Measurements from ENCODE around the gene ITFG1. TPM values are rescaled to one million over a fixed set of nuclear protein-coding genes. Genes with fewer than 3 reads are reported as not detected.

Gene ITFG1
- total and polyA plus RNA-seq, 2 of the 8 experiments (the other 6 are each of a cell fraction or from before 2014, with no cell fraction given) = 13.8 to 22.2 TPM

DNA sequence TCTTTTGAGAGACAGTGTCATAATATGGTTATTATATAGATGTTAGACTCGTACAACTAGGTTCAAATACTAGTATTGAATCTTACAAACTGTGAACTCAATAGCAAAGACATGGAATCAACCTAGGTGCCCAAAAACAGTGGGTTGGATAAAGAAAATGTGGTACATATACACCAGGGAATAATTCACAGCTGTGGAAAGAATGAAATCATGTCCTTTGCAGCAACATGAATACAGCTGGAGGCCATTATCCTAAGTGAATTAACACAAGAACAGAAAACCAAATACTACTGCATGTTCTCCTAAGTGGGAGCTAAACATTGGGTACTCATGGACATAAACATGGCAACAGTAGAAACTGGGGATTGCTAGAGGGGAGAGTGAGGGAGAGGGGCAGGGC, 8.4 kb upstream of the ITFG1 start:
- Histone ChIP-seq H4K5ac (ENCODE audit: insufficient read length, low read depth, low read length) (no peak overlapping the region), H3K4me2 (ENCODE audit: insufficient read depth in 1 of 2, low read depth in 2 of 2, low read length in 2 of 2) (no peak overlapping the region), H2AFZ (ENCODE audit: low read length) (no peak overlapping the region), H4K91ac (replicated peaks; ENCODE audit: insufficient read length, low read length) (no peak overlapping the region), H3K9ac (replicated peaks in 1 of 4; ENCODE audit: extremely low read depth in 1 of 4, low read depth in 3 of 4, low read length in 3 of 4) (no peak overlapping the region), H2BK120ac (replicated peaks; ENCODE audit: low read depth, low read length) (no peak overlapping the region), H3K9me3 (ENCODE audit: insufficient read depth in 2 of 2, low read depth in 1 of 2, low read length in 1 of 2) (no peaks in the 10 kb centered on the region), H3K27me3 (replicated peaks in 1 of 4; ENCODE audit: control insufficient read depth in 3 of 4, extremely low read depth in 1 of 4, insufficient read depth in 3 of 4, low read length in 3 of 4) (no peaks in the 10 kb centered on the region), H2BK12ac (ENCODE audit: low read depth, low read length) (no peak overlapping the region), H3K79me1 (ENCODE audit: low read depth, low read length) (no peaks in the 10 kb centered on the region), H3K23ac (ENCODE audit: insufficient read length) (no peak overlapping the region), H2BK20ac (ENCODE audit: low read length) (no peak overlapping the region), H3K18ac (ENCODE audit: extremely low read depth, low read length) (no peak overlapping the region), H3K36me3 (ENCODE audit: control insufficient read depth in 2 of 4, insufficient read depth in 4 of 4, low read length in 3 of 4) (no peaks in the 10 kb centered on the region; a peak in 1 of 8 replicates), H4K20me1 (replicated peaks in 1 of 2; ENCODE audit: control insufficient read depth in 1 of 2, insufficient read depth in 2 of 2, low read length in 2 of 2) (no peaks in the 10 kb centered on the region), H2BK5ac (ENCODE audit: low read depth, low read length) (no peak overlapping the region), H3K79me2 (ENCODE audit: control insufficient read depth in 1 of 2, insufficient read depth in 2 of 2, low read length in 2 of 2) (peaks cover 0 to 7% of the 10 kb centered on the region in 2 experiments; a peak in 1 of 4 replicates), H3K27ac (ENCODE audit: low read depth, low read length) (no peak overlapping the region), H2AK5ac (ENCODE audit: low read depth, low read length) (no peak overlapping the region), H3K4me3 (ENCODE audit: extremely low read depth in 1 of 4, insufficient read depth in 2 of 4, low read depth in 3 of 4, low read length in 4 of 4) (no peak overlapping the region), H3K14ac (ENCODE audit: insufficient read length) (no peak overlapping the region), H3K4ac (replicated peaks; ENCODE audit: insufficient read length, low read depth, low read length) (no peak overlapping the region), H2BK15ac (ENCODE audit: low read length) (no peak overlapping the region), H4K8ac (ENCODE audit: extremely low read depth, insufficient read depth, low read length) (no peak overlapping the region), H3K4me1 (replicated peaks in 1 of 4; ENCODE audit: control insufficient read depth in 3 of 4, insufficient read depth in 4 of 4, low read length in 3 of 4) (peaks cover 0 to 3% (median 0%) of the 10 kb centered on the region in 4 experiments; a peak in 2 of 7 replicates), H3K56ac (replicated peaks; ENCODE audit: insufficient read length, low read depth, low read length) (no peak overlapping the region), H3K23me2 (ENCODE audit: low read depth, low read length) (no peaks in the 10 kb centered on the region; the same call in 1 of the 2 replicates)
- POLR2A ChIA-PET (ENCODE audit: partially characterized antibody) = no interaction called here
- CTCF ChIA-PET (ENCODE audit: partially characterized antibody) = interaction anchor here (1.0 kb wide), 1 partner anchor 13 kb away, joined by 3 read pairs; no protein-coding TSS in a partner anchor
- 93% methylated on average over 1 of the region's 1 CpG; no CpG with 5 or more reads in 1 of the 2 experiments for WGBS, 2 experiments (ENCODE audit: extremely low coverage in 1 of 2, insufficient coverage in 1 of 2, insufficient read length in 1 of 2, insufficient replicate concordance in 2 of 2, low coverage in 1 of 2, low lambda C conversion rate in 2 of 2, missing lambda C conversion rate in 1 of 2)
- DNase-seq (ENCODE audit: low read depth in 1 of 2, low spot score in 2 of 2) = no peak
- FAIRE-seq = no peak

Data from H1 (cell line).